ENCODE data around the gene DOCK2. TPM values are rescaled to one million over a fixed set of nuclear protein-coding genes. Genes with fewer than 3 reads are reported as not detected.

DOCK2 gene
- polyA plus RNA-seq, 1 of the 3 experiments (the other 2 are of a cell fraction) = 3.8 TPM

GRCh38 chr5:169637549-169638121 is 560 bp downstream of the DOCK2 start:
- H3K9ac ChIP-seq = no peak overlapping the region
- no peak overlapping the region for H3K4me2 ChIP-seq
- no peaks in the 10 kb centered on the region for H3K4me1 ChIP-seq (ENCODE audit: control insufficient read depth in 1 of 2, insufficient read depth in 2 of 2, low read depth in 1 of 2, low read length in 1 of 2)
- no peak overlapping the region for H3K4me3 ChIP-seq (ENCODE audit: low read depth in 2 of 2, low read length in 1 of 2)
- no peak overlapping the region for H3K27ac ChIP-seq (ENCODE audit: low read depth in 2 of 2, low read length in 1 of 2)
- no peaks in the 10 kb centered on the region for H3K9me2 ChIP-seq
- 0 out of 2 replicates have a peak, but pooled peaks cover 14% of the 10 kb centered on the region for H3K9me3 ChIP-seq
- peaks cover 0 to 3% of the 10 kb centered on the region in 2 experiments for H3K36me3 ChIP-seq (replicated peaks in 1 of 2; ENCODE audit: control insufficient read depth in 1 of 2, insufficient read depth in 2 of 2, low read length in 1 of 2)
- no peak for DNase-seq
- H2AFZ ChIP-seq (ENCODE audit: low read depth) = no peak overlapping the region
- no peak for TF ChIP-seq FOSL2 (IDR thresholded peaks at IDR 0.05; ENCODE audit: borderline replicate concordance, low read depth)
- TF ChIP-seq USF2 (IDR thresholded peaks at IDR 0.05; ENCODE audit: borderline replicate concordance, low read depth, low read length) = no peak
- TF ChIP-seq YY1 (IDR thresholded peaks at IDR 0.05; ENCODE audit: low read depth) = no peak
- no peak for TF ChIP-seq REST (IDR thresholded peaks at IDR 0.05; ENCODE audit: low read depth, low read length)
- TF ChIP-seq FOXM1 (IDR thresholded peaks at IDR 0.05; ENCODE audit: low read depth) = no peak
- no peak for TF ChIP-seq CHD2 (IDR thresholded peaks at IDR 0.05; ENCODE audit: low read length, partially characterized antibody)
- TF ChIP-seq POLR2AphosphoS5 (IDR thresholded peaks at IDR 0.05; ENCODE audit: low read depth, low read length) = no peak
- no peak for TF ChIP-seq RCOR1 (IDR thresholded peaks at IDR 0.05; ENCODE audit: low read length)
- TF ChIP-seq RXRA (IDR thresholded peaks at IDR 0.05; ENCODE audit: borderline replicate concordance, low read depth) = no peak
- TF ChIP-seq TCF12 (IDR thresholded peaks at IDR 0.05) = no peak
- no peak for TF ChIP-seq CTCF (IDR thresholded peaks at IDR 0.05)
- TF ChIP-seq EP300 (IDR thresholded peaks at IDR 0.05; ENCODE audit: borderline replicate concordance in 1 of 2, low read depth in 1 of 2, low read length in 1 of 2) = no peak
- TF ChIP-seq GATA2 (CRISPR knock-in tag; IDR thresholded peaks at IDR 0.05) = no peak
- no peak for TF ChIP-seq SMC3 (IDR thresholded peaks at IDR 0.05; ENCODE audit: low read depth, low read length)
- TF ChIP-seq PBX3 (IDR thresholded peaks at IDR 0.05) = no peak
- CTCF ChIA-PET = interaction anchor here (1.0 kb wide), 1 partner anchor 579 kb away, joined by 3 read pairs; no protein-coding TSS in a partner anchor
- no peaks in the 10 kb centered on the region for H3K27me3 ChIP-seq (ENCODE audit: insufficient read depth)
- POLR2A ChIA-PET = no interaction called here
- no peaks in the 10 kb centered on the region for H3K79me2 ChIP-seq (ENCODE audit: insufficient read depth)
- WGBS (ENCODE audit: low lambda C conversion rate) = 93% methylated on average over 8 of the region's 18 CpGs
- H3F3A ChIP-seq (replicated peaks; ENCODE audit: insufficient read depth) = peaks cover 5% of the 10 kb centered on the region
- no peaks in the 10 kb centered on the region for H4K20me1 ChIP-seq (ENCODE audit: insufficient read depth)

Data from SK-N-SH (cell line).